Vagina (tissue), 2 donors: ENCODE data around the gene HYOU1.

Source experiments
- POLR2A ChIP-seq, 2 donors: fragments of 450-650 bp; IDR thresholded peaks; one replicate each; pipeline ENCODE4 v1.6.1; 2017; ENCODE audit warnings: antibody characterized with exemption in 2 of 2, mild to moderate bottlenecking in 2 of 2, moderate library complexity in 2 of 2
- TF ChIP-seq, protein P1 (sequence below), 3 experiments: fragments of 450-650 bp in 2 of 3; fragments of 200-600 bp in 1 of 3; sonication (generic) in 1 of 3; IDR thresholded peaks; one replicate each; pipeline ENCODE4 v1.5.1; 2017 to 2019; ENCODE audit warnings: antibody characterized with exemption in 3 of 3, mild to moderate bottlenecking in 2 of 3, moderate library complexity in 2 of 3

GRCh38 chr11:119077839-119078238 lies 20.8 kb upstream of the HYOU1 start:
- TF ChIP-seq, protein P1, sequence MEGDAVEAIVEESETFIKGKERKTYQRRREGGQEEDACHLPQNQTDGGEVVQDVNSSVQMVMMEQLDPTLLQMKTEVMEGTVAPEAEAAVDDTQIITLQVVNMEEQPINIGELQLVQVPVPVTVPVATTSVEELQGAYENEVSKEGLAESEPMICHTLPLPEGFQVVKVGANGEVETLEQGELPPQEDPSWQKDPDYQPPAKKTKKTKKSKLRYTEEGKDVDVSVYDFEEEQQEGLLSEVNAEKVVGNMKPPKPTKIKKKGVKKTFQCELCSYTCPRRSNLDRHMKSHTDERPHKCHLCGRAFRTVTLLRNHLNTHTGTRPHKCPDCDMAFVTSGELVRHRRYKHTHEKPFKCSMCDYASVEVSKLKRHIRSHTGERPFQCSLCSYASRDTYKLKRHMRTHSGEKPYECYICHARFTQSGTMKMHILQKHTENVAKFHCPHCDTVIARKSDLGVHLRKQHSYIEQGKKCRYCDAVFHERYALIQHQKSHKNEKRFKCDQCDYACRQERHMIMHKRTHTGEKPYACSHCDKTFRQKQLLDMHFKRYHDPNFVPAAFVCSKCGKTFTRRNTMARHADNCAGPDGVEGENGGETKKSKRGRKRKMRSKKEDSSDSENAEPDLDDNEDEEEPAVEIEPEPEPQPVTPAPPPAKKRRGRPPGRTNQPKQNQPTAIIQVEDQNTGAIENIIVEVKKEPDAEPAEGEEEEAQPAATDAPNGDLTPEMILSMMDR (IDR thresholded peaks at IDR 0.05), result no peak
- no peak for TF ChIP-seq POLR2A (IDR thresholded peaks at IDR 0.05)
